ENCODE data around the gene COL4A6.
"Not testable (repeated sequence)": the region's sequence is repeated elsewhere in the genome, so short reads cannot be mapped to it uniquely, and the experiment has no call there.

Gene COL4A6

GRCh38 chrX:108438110-108438623 is at the start of gene COL4A6:
Gene COL4A6 (minus strand): TSS chrX:108438422. CDS start chrX:108438196, 226 bp downstream.
- DNase-seq = no peak

DNA sequence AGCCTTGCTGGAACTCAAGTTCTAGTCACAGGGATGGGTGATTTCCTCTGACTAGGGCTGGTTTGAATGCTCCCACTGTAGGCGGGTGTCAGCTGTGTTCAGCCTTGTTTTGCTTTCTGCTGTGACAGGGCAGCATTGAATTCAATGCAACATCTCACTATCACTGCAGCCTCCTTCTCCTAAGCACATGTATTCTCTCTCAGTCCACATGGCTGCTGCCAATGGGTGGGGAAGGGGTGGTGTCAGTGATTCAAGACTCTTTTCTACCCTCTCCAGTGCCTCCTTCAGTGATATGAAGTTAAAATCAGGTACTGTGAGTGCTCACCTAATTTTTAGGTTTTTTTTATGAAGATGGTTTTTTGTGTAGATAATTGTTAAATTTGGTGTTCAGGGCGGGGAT is 47.7 kb upstream of the COL4A6 start:
- no peak for DNase-seq

DNA sequence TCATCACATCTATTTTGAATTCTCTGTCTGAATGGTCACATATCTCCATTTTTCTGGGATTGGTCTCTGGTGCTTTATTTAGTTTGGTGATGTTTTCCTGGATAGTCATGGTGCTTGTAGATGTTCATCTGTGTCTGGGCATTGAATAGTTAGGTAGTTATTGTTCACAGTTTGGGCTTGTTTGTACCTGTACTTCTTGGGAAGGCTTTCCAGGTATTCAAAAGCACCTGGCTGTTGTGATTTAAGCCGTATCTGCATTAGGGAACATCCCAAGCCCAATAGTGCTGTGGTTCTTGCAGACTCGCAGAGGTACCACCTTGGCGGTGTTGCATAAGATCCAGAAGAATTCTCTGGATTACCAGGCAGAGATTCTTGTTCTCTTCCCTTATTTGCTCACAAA is 46.0 kb upstream of the COL4A6 start:
- DNase-seq = no peak

DNA sequence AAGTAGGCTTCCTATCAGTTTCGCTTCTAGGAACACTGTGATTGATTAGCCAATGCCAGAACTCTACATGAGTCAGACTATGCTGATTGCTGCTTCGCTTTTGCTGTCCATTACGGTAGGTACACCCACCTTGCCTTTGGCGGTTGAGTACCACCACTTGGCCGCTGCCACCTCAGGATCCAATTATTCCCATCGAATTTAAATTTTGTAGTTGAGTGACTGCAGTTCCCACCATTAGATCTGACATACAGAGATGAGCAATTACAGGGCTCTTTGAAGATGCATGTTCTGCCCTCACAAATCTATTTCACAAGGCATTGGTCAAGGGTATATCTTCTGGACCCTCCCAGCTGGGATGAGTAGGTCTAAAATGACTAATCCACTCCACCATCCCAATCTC is 43.3 kb upstream of the COL4A6 start:
- DNase-seq = not testable (repeated sequence)

- DNase-seq = no peak
These were observed 35.8 kb upstream of the COL4A6 start for GRCh38 chrX:108473979-108474378.

GRCh38 chrX:108468486-108468885 is 30.3 kb upstream of the COL4A6 start:
- DNase-seq = no peak

DNA sequence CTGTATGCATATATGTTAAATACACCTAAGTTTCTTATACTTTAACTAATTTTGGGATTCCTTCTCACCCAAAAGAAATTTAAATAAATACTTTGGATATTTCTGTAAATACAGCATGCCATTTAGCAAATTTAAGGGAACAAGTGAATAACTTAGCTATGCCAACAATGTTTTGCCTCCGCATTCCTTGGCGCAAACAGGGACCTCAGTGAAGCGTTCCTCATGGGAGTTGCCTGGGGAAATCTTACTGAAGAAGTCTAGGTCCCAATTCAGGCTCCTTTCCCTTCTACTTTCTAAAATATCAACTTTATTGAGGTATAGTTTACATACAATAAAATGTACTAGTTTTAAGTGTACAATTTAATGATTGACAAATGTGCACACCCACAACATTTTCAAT is 26.4 kb upstream of the COL4A6 start:
- DNase-seq = no peak

GRCh38 chrX:108456971-108457477 is 18.8 kb upstream of the COL4A6 start:
- no peak for DNase-seq

GRCh38 chrX:108453841-108454240 is 15.6 kb upstream of the COL4A6 start:
- no peak for DNase-seq

DNA sequence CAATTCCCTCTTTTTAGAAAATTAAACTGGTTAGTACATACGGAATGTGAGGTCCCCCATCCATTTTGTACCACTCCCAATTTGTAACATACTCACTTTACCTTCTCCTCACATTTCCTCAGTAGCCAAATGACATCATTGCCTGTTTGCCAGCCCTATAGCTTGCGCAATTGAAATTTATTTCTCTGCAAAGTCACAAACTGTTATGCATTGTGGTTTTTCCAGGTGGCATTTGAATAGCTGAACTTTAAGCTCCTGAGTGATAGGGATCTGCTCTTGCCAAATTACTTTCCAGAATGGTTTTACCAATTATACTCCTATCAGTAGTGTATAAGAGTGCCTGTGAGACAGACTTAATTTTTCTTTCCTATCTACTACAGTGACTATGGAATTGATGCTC is 9.1 kb upstream of the COL4A6 start:
- DNase-seq = no peak

DNA sequence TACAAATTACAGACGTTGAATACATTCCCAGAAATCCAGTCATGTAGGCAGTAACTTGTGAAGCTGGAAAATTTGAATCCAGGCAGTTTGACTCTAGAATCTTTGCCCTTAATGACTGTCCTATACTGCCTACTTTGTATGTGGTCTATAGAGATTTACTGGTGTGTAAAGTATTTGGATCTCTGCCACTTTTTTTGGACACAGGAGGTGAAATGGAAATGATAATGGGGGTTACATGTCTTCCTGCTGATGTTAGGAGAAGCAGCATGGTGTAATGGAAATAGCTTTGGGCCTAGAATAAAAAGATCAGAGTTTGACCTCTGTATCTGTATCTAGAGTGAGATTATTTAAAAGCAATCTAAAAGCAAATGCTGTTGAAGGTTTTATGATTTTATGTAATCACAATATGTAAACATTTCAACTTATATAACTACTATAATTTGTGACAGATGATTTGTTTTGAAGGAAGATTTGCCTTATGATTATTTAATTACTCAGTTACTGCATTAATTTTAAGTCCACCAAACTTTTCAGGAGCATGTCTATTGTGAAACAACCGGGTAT is 4.8 kb upstream of the COL4A6 start:
- DNase-seq = no peak

- no peak for DNase-seq
These were observed 1.9 kb upstream of the COL4A6 start for GRCh38 chrX:108439961-108440696.

- DNase-seq = no peak
These were observed 1.3 kb upstream of the COL4A6 start, which contains the start of gene COL4A5 for GRCh38 chrX:108439426-108439942. Gene COL4A5 (plus strand): TSS chrX:108439838. CDS start chrX:108440126, 288 bp downstream.

DNA sequence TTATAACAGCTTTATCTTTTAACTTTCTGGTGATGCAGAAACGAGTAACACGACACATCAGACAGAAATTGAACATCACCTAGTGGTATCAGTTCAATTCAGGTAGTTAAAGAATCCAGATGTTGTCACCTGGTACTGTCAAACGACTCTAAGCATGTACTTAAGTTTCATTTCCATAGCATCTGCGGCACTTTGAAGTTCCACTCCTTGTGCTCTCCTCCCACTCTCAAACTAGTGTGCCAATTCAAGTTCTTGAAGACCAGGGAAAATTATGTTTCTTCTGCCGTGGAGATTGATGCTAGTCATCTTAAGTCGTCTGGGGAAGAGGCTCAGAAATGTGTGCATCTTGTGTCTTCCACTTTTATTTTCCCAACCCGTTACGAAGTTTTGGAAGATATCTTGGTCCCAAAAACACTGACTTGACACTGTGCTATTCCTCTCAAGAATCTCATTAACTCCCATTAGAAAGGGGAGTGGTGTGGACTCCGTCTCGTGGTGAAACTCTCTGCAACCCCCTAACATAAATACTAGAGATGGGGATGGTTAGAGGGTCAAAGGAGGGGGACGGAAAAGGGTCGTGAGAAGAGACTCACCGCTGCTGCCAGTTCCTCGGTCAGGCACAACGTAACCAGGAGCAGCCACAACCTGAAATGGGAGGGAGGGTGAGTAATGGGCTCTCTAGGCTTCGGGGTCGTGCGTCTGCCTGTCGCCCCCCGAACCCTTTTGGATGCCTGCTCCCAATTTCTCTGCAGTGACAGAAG is 693 bp downstream of the COL4A6 start:
- DNase-seq = no peak

DNA sequence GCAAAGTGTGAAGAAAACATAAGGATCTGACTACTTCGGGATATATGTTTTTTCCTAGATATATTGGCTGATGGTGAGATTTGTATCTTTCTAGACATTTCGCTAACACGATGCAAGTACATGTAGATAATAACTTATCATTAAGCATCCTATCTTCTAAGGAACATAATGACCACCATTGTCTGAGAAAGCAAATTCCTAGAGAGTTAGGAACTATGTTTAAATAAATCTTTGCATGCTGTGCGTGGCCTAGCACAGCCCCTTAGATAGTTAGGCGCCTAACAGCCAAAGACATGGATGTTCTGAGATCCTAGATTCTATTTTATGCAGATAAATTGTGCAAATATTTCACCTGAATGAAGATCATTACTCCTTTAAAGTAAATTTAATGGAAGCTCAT is 3.0 kb downstream of the COL4A6 start:
- DNase-seq = no peak

- DNase-seq = no peak
These were observed 12.0 kb downstream of the COL4A6 start for GRCh38 chrX:108426262-108426661.

- no peak for DNase-seq
These were observed 17.7 kb downstream of the COL4A6 start for GRCh38 chrX:108420481-108420880.

- DNase-seq = no peak
These were observed 18.8 kb downstream of the COL4A6 start for GRCh38 chrX:108419401-108419800.

GRCh38 chrX:108417257-108417656 is 21.0 kb downstream of the COL4A6 start:
- no peak for DNase-seq

GRCh38 chrX:108415891-108416290 is 22.3 kb downstream of the COL4A6 start:
- no peak for DNase-seq

DNA sequence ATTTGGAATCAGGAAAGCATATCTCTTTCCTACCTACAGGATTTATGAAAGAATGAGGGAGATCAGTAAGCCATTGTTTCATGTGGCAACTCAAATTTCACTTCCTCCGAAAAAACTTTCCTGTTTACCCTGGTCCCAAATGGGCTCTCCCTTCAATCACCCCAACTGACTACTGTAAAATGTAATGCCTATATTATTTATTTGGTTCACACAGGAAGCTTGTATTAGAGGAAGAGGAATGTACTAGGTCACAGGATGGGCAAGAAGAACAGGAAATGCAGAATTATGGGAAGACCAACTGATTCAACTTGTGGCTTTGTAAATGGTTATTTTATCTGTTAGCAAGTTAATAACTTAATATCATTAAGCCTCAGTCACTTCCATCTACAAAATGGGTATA is 23.1 kb downstream of the COL4A6 start:
- no peak for DNase-seq

DNA sequence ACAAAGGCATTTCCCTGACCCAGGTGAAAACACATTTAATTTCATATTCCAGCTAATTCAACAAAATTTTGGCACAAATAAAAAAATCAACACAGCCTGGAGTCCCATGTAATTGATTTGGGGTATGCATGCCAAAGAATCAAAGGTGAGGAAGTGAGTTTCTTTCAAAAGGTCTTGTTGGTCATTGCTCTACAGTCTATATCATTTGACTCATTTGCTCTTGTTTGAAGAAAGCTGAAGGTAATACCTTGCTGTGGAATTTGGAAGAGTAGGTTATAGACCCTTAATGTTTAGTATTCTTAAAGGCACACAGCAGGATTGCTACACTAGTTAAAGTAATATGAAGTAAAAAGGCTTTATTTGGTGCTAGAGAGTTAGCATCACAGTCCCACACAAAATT is 25.4 kb downstream of the COL4A6 start:
- no peak for DNase-seq

DNA sequence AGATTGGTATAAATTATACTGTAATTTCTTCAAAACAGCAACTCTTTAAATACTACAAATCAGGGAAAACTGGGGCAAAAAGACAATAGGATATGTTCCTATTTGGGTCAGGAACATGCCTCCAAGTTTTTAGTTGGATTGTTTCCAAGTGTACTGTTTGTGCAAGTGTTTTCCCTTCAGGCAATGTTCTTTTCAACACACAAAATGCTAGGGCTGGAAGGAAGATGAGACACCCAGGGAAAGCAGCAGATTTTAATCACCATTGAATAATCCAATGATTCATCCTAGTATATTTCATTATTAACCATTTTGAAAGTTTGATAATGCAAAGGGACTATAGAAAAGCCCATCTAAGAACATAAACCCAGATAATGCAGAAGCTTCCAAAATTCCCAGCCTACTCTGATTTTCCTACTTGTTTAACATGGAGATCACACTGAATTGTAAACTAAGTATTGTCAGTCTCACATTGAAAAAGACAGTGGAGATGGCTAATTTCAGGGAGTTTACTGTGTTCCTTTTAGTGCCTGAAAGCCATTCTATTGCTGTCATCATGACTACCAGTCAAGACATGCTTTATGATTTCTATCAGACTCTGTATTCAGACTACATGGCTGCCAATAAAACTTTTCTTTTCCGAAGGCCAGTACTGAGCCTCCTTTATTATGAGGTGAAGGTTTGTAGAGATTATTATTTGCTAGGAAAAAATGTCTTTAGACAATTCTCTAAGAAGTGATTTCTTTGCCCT is 38.6 kb downstream of the COL4A6 start:
- no peak for DNase-seq

All from activated naive CD4-positive, alpha-beta T cell treated with anti-CD3 and anti-CD28 coated beads, Interleukin-2, amount 50 U/mL, for 16 hours (primary cell).